ENCODE results near the gene SNAPC5. TPM values are rescaled to one million over a fixed set of nuclear protein-coding genes. Genes with fewer than 3 reads are reported as not detected.

The SNAPC5 gene
- total and polyA plus RNA-seq, 10 of the 15 experiments (the other 5 are each of a cell fraction or from before 2014, with no cell fraction given), result 14.4 to 53.5 (median 36.9) TPM

GRCh38 chr15:66452420-66452819 is 45.1 kb downstream of the SNAPC5 start:
- POLR2A ChIA-PET, result no interaction called here

More at GRCh38 chr15:66452420-66452819, 45.1 kb downstream of the SNAPC5 start:
- SMC1A ChIA-PET (ENCODE audit: uncharacterized antibody, unreplicated experiment), result interaction anchor here (0.9 to 1.0 kb wide), 2 partner anchors 19 to 66 kb away, joined by 3 read pairs; no protein-coding TSS in a partner anchor
- in situ Hi-C loops (cut with MboI) (no loop called here), intact Hi-C loops (cut with micrococcal nuclease; ENCODE audit: unreplicated experiment) (no loop called here)
- BruUV-seq (replicated peaks), result TSS peak; percentile 6
- ATAC-seq (no peak), FAIRE-seq (no peak), DNase-seq (ENCODE audit: low read depth, low spot score) (no peak)
- Histone ChIP-seq H3K9me3 (replicated peaks; ENCODE audit: control insufficient read depth, insufficient read depth, low read length) (no peaks in the 10 kb centered on the region; the same call in 2 of the 3 replicates), H3K27ac (ENCODE audit: control insufficient read depth, insufficient read depth) (no peak overlapping the region), H3K79me2 (ENCODE audit: control insufficient read depth, insufficient read depth, low read length) (no peaks in the 10 kb centered on the region), H3K9ac (ENCODE audit: control insufficient read depth, insufficient read depth, low read length) (no peak overlapping the region), H3K4me2 (ENCODE audit: control insufficient read depth, insufficient read depth) (no peak overlapping the region), H3K4me3 (no peak overlapping the region), H3K27me3 (replicated peaks in 1 of 2; ENCODE audit: control insufficient read depth in 2 of 2, insufficient read depth in 2 of 2, low read length in 1 of 2) (no peaks in the 10 kb centered on the region), H3K36me3 (ENCODE audit: control insufficient read depth in 2 of 2, insufficient read depth in 2 of 2, low read length in 1 of 2) (peaks cover 2 to 8% of the 10 kb centered on the region in 2 experiments; a peak in 2 of 4 replicates), H3K4me1 (ENCODE audit: control insufficient read depth, insufficient read depth, low read length) (no peaks in the 10 kb centered on the region), H2AFZ (ENCODE audit: control insufficient read depth, low read depth, low read length) (no peak overlapping the region), H4K20me1 (ENCODE audit: control insufficient read depth, insufficient read depth) (no peaks in the 10 kb centered on the region)
- TF ChIP-seq SREBF2 (IDR thresholded peaks at IDR 0.05; ENCODE audit: low read length) (no peak), BCL3 (IDR thresholded peaks at IDR 0.05; ENCODE audit: borderline replicate concordance, insufficient read depth, low read depth, low read length, poor library complexity, severe bottlenecking) (no peak), CREB1 (IDR thresholded peaks at IDR 0.05; ENCODE audit: low read depth) (no peak), RUNX3 (IDR thresholded peaks at IDR 0.05; ENCODE audit: low read length) (no peak), HCFC1 (IDR thresholded peaks at IDR 0.05; ENCODE audit: low read length) (no peak), ATF7 (IDR thresholded peaks at IDR 0.05; ENCODE audit: low read depth) (no peak), NR2C2 (IDR thresholded peaks at IDR 0.05; ENCODE audit: borderline replicate concordance, control insufficient read depth, insufficient read length, low read depth) (no peak), SMC3 (IDR thresholded peaks at IDR 0.05; ENCODE audit: borderline replicate concordance, low read length) (no peak), ZNF274 (IDR thresholded peaks at IDR 0.05; ENCODE audit: insufficient read depth, insufficient read length) (no peak), ZBED1 (IDR thresholded peaks at IDR 0.05; ENCODE audit: borderline replicate concordance) (no peak), ATF2 (IDR thresholded peaks at IDR 0.05; ENCODE audit: low read length) (no peak), USF1 (IDR thresholded peaks at IDR 0.05; ENCODE audit: borderline replicate concordance, extremely low read length, insufficient read depth, low read depth, low read length) (no peak), TAF1 (IDR thresholded peaks at IDR 0.05; ENCODE audit: borderline replicate concordance, low read depth, low read length) (no peak), CHD4 (IDR thresholded peaks at IDR 0.05) (no peak), ZBTB4 (CRISPR knock-in tag; IDR thresholded peaks at IDR 0.05) (no peak), ZNF384 (IDR thresholded peaks at IDR 0.05; ENCODE audit: borderline replicate concordance, low read depth, low read length) (no peak)
- CTCF ChIA-PET, result interaction anchor here (1.2 to 3.0 kb wide), 3 partner anchors 14 to 46 kb away, joined by 3 to 8 read pairs (median 4); no protein-coding TSS in a partner anchor
- 85% methylated on average over 4 of the region's 4 CpGs for WGBS (ENCODE audit: insufficient coverage, insufficient replicate concordance, low lambda C conversion rate, missing lambda C conversion rate)
- RAD21 ChIA-PET (ENCODE audit: unreplicated experiment), result no interaction called here

All from GM12878 (cell line).